PFSK-1 (cell line): Measurements from ENCODE around the gene CEP120.

Experiments
- FOXP2 ChIP-seq: optimal IDR thresholded peaks from 2 replicates; pipeline ENCODE3; 2011; ENCODE audit warnings: borderline replicate concordance, control low read depth, inconsistent platforms; ENCODE audit not compliant: insufficient read depth; ENCODE audit errors: extremely low read length, extremely low read depth
- POLR2AphosphoS5 ChIP-seq: IDR thresholded peaks from 2 replicates; pipeline ENCODE4 v1.6.1; 2012; ENCODE audit warnings: low read depth, mild to moderate bottlenecking, control low read depth, low read length, moderate library complexity
- SIN3A ChIP-seq: IDR thresholded peaks from 2 replicates; pipeline ENCODE4 v1.6.1; 2012; ENCODE audit warnings: mild to moderate bottlenecking, low read length, moderate library complexity, borderline replicate concordance; ENCODE audit not compliant: insufficient read depth
- TAF1 ChIP-seq: IDR thresholded peaks from 2 replicates; pipeline ENCODE4 v1.6.1; 2012; ENCODE audit warnings: low read length, control low read depth, borderline replicate concordance; ENCODE audit not compliant: insufficient read depth
- TF ChIP-seq, protein P1 (sequence below), 2 experiments: IDR thresholded peaks; 2 replicates each; pipeline versions ENCODE4 v1.6.1 to v1.8.0; 2011 to 2012; ENCODE audit warnings: low read depth in 2 of 2, low read length in 2 of 2, control low read depth in 1 of 2, inconsistent platforms in 1 of 2, mild to moderate bottlenecking in 1 of 2, moderate library complexity in 1 of 2; ENCODE audit not compliant: insufficient read depth in 1 of 2

Gene CEP120

DNA sequence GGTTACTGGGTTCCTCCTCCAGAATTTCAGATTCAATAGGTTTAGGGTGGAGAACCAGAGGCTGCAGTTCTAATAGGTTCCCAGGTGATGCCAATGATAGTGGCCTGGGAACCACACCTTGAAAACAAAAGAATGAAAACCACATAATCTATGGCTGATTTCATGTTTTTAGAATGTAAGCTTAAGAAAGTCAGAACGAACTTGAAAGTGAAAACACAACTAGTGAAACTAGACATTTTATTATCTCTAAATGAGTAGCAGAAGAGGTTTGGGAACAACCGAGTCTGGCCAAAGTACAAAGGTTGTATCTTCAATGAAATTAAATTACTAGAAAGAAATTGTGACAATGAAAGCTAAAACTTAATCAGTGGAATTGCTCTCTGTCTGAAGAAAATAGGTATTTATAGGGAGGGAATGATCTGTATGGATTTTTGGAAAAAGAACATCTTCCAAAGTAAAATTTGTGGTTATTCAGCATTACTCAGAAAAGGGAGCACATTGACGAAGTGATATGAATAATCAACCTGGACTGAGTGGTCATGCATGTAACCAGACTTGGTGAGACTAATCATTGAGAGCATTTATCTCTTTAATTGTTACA, 24.9 kb upstream of the CEP120 start:
- TF ChIP-seq, protein P1, sequence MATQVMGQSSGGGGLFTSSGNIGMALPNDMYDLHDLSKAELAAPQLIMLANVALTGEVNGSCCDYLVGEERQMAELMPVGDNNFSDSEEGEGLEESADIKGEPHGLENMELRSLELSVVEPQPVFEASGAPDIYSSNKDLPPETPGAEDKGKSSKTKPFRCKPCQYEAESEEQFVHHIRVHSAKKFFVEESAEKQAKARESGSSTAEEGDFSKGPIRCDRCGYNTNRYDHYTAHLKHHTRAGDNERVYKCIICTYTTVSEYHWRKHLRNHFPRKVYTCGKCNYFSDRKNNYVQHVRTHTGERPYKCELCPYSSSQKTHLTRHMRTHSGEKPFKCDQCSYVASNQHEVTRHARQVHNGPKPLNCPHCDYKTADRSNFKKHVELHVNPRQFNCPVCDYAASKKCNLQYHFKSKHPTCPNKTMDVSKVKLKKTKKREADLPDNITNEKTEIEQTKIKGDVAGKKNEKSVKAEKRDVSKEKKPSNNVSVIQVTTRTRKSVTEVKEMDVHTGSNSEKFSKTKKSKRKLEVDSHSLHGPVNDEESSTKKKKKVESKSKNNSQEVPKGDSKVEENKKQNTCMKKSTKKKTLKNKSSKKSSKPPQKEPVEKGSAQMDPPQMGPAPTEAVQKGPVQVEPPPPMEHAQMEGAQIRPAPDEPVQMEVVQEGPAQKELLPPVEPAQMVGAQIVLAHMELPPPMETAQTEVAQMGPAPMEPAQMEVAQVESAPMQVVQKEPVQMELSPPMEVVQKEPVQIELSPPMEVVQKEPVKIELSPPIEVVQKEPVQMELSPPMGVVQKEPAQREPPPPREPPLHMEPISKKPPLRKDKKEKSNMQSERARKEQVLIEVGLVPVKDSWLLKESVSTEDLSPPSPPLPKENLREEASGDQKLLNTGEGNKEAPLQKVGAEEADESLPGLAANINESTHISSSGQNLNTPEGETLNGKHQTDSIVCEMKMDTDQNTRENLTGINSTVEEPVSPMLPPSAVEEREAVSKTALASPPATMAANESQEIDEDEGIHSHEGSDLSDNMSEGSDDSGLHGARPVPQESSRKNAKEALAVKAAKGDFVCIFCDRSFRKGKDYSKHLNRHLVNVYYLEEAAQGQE (IDR thresholded peaks at IDR 0.05; ENCODE audit: insufficient read depth in 1 of 2, low read depth in 2 of 2, low read length in 2 of 2), result no peak
- TF ChIP-seq POLR2AphosphoS5 (no peak), TAF1 (no peak), SIN3A (no peak), FOXP2 (no peak)

DNA sequence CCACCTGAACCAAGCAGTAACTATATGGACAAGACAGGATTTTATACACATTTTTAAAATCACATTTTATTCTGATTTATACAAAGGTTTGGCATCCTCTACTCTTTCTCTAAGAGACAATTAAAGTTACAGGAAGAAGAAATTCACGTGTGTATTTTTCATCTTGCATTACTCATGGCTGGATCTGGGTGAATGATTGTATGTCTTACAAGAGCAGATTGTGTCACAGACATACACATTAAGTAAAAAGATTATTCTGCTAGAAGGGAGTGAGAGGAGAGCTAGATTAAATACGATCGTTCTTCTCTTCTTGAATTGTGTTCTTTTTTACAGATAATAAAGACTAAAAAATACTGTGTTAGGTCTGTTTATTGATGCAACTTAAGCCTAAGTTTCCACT, 20.8 kb upstream of the CEP120 start:
- TF ChIP-seq, protein P1 (IDR thresholded peaks at IDR 0.05; ENCODE audit: insufficient read depth in 1 of 2, low read depth in 2 of 2, low read length in 2 of 2), result no peak
- TF ChIP-seq TAF1, result no peak
- TF ChIP-seq FOXP2, result no peak
- TF ChIP-seq POLR2AphosphoS5, result no peak
- no peak for TF ChIP-seq SIN3A

DNA sequence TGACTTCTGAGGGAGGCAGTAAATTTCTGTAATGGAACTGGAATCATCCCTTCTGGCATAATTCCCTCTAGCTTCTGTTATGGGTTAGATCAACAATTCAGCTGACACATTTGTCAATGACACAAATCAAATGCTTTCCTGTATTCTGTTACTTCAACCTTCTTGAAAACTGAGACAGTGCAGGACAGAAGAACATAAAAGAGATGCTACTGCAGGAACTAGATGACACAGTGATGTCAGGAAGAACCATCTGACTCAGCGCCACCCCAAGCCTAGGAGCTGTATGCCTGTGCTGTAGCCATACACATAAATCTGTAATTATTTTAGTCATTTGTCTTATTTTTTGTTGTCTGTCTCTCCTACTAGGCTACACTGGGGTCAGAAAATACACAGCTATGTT, 18.2 kb upstream of the CEP120 start:
- TF ChIP-seq FOXP2, result no peak
- no peak for TF ChIP-seq SIN3A
- TF ChIP-seq, protein P1 (IDR thresholded peaks at IDR 0.05; ENCODE audit: insufficient read depth in 1 of 2, low read depth in 2 of 2, low read length in 2 of 2), result no peak
- no peak for TF ChIP-seq POLR2AphosphoS5
- TF ChIP-seq TAF1, result no peak

DNA sequence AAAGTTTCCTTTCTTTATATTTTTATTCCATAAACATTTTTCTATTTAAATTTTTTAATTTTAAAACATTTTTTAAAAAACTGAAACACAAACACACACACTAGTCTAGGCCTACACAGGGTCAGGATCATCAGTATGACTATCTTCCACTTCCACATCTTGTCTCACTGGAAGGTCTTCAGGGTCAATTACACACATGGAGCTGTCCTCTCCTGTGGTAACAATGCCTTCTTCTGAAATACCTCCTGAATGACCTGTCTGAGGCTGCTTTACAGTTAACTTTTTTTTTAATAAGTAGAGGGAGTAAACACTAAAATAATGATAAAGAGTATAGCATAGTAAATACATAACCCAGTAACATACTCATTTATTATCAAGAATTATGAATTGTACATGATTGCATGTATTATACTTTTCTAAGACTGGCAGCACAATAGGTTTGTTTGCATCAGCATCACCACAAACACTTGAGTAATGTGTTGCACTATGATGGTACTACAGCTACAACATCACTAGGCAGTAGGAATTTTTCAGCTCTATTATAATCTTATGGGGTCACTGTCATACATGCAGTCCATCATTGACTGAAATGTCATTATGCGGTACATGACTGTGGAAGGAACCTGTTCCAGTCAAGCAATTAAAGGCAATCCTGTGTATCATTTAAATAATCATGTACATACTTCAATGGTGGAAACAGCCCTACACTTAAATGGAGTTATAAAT, 17.4 kb upstream of the CEP120 start:
- TF ChIP-seq POLR2AphosphoS5, result no peak
- TF ChIP-seq, protein P1 (IDR thresholded peaks at IDR 0.05; ENCODE audit: insufficient read depth in 1 of 2, low read depth in 2 of 2, low read length in 2 of 2), result no peak
- TF ChIP-seq FOXP2, result no peak
